Central memory CD8-positive, alpha-beta T cell (primary cell): ENCODE data around the gene SPDYE16.
"Not testable (repeated sequence)": the region's sequence is repeated elsewhere in the genome, so short reads cannot be mapped to it uniquely, and the experiment has no call there.

ENCODE experiments used
- ATAC-seq: fragments of 150-1000 bp; cut with Tn5 transposase; replicated peaks from 2 replicates; pipeline ENCODE4 v1.10.0; 2022; ENCODE audit warnings: mild to moderate bottlenecking, moderate FRiP score, moderate number of reproducible peaks; ENCODE audit not compliant: poor library complexity, severe bottlenecking; ENCODE audit errors: extremely low read depth
- DNase-seq, 2 donors: peaks; one replicate each; pipeline ENCODE4 v3.0.0; 2021; ENCODE audit warnings: low spot score in 2 of 2
- H3K27ac Mint-ChIP-seq: one replicate; pipeline ENCODE4 v1.8.0; 2022; ENCODE audit warnings: low read depth, mild to moderate bottlenecking, moderate library complexity, mixed read lengths
- H3K27me3 Mint-ChIP-seq: one replicate; pipeline ENCODE4 v1.8.0; 2022; ENCODE audit warnings: mixed read lengths
- H3K36me3 Mint-ChIP-seq: one replicate; pipeline ENCODE4 v1.8.0; 2022; ENCODE audit warnings: mild to moderate bottlenecking, moderate library complexity, mixed read lengths; ENCODE audit not compliant: insufficient read depth
- H3K4me1 Mint-ChIP-seq: one replicate; pipeline ENCODE4 v1.8.0; 2022; ENCODE audit warnings: mixed read lengths
- H3K4me3 Mint-ChIP-seq: one replicate; pipeline ENCODE4 v1.8.0; 2022; ENCODE audit warnings: mild to moderate bottlenecking, moderate library complexity, mixed read lengths
- H3K9me3 Mint-ChIP-seq: one replicate; pipeline ENCODE4 v1.8.0; 2022; ENCODE audit warnings: mixed read lengths

The SPDYE16 gene

GRCh38 chr7:76506081-76506440 is 37.0 kb downstream of the SPDYE16 start:
- no peak for ATAC-seq

GRCh38 chr7:76505168-76506080 is 37.7 kb downstream of the SPDYE16 start:
- no peak for DNase-seq
- Mint-ChIP-seq H3K36me3 (peaks cover 8% of the 10 kb centered on the region), H3K4me1 (no peaks in the 10 kb centered on the region), H3K4me3 (no peak overlapping the region), H3K27me3 (no peaks in the 10 kb centered on the region), H3K27ac (no peak overlapping the region), H3K9me3 (no peaks in the 10 kb centered on the region)
- ATAC-seq, result no peak

More at GRCh38 chr7:76506081-76506440, 37.0 kb downstream of the SPDYE16 start:
- H3K4me1 Mint-ChIP-seq, result no peaks in the 10 kb centered on the region
- no peaks in the 10 kb centered on the region for H3K9me3 Mint-ChIP-seq
- no peak for DNase-seq
- no peak overlapping the region for H3K27ac Mint-ChIP-seq
- no peaks in the 10 kb centered on the region for H3K27me3 Mint-ChIP-seq
- H3K4me3 Mint-ChIP-seq, result no peak overlapping the region
- H3K36me3 Mint-ChIP-seq, result peaks cover 8% of the 10 kb centered on the region

GRCh38 chr7:76504351-76505167 is 38.5 kb downstream of the SPDYE16 start:
- H3K4me3 Mint-ChIP-seq, H3K9me3 Mint-ChIP-seq, H3K27me3 Mint-ChIP-seq, H3K27ac Mint-ChIP-seq, H3K36me3 Mint-ChIP-seq, H3K4me1 Mint-ChIP-seq, ATAC-seq: not testable (repeated sequence)
- peak in 1 of 2 donors; percentile 9 for DNase-seq

GRCh38 chr7:76503244-76503643 is 39.9 kb downstream of the SPDYE16 start:
- not testable (repeated sequence) for H3K27ac Mint-ChIP-seq, DNase-seq, H3K36me3 Mint-ChIP-seq, H3K4me1 Mint-ChIP-seq, H3K4me3 Mint-ChIP-seq, H3K9me3 Mint-ChIP-seq, H3K27me3 Mint-ChIP-seq, ATAC-seq

- H3K4me3 Mint-ChIP-seq, H3K9me3 Mint-ChIP-seq, ATAC-seq, H3K36me3 Mint-ChIP-seq, H3K27me3 Mint-ChIP-seq, H3K27ac Mint-ChIP-seq, H3K4me1 Mint-ChIP-seq: not testable (repeated sequence)
- DNase-seq, result peak in 1 of 2 donors; percentile 8
These were observed 40.3 kb downstream of the SPDYE16 start for GRCh38 chr7:76502836-76503235.

- not testable (repeated sequence) for H3K4me3 Mint-ChIP-seq, H3K27me3 Mint-ChIP-seq
These were observed 40.9 kb downstream of the SPDYE16 start for GRCh38 chr7:76502224-76502623.

GRCh38 chr7:76499924-76500241 is 43.2 kb downstream of the SPDYE16 start:
- DNase-seq, H3K4me1 Mint-ChIP-seq, H3K27ac Mint-ChIP-seq, H3K27me3 Mint-ChIP-seq, H3K36me3 Mint-ChIP-seq, H3K4me3 Mint-ChIP-seq, H3K9me3 Mint-ChIP-seq, ATAC-seq: not testable (repeated sequence)

More at GRCh38 chr7:76502224-76502623, 40.9 kb downstream of the SPDYE16 start:
- not testable (repeated sequence) for H3K4me1 Mint-ChIP-seq, H3K36me3 Mint-ChIP-seq, H3K27ac Mint-ChIP-seq, H3K9me3 Mint-ChIP-seq, ATAC-seq
- peak in 1 of 2 donors; percentile 7 for DNase-seq

- DNase-seq, H3K4me3 Mint-ChIP-seq, ATAC-seq, H3K4me1 Mint-ChIP-seq, H3K27me3 Mint-ChIP-seq, H3K36me3 Mint-ChIP-seq, H3K9me3 Mint-ChIP-seq, H3K27ac Mint-ChIP-seq: not testable (repeated sequence)
These were observed 43.7 kb downstream of the SPDYE16 start for GRCh38 chr7:76499201-76499923.

- not testable (repeated sequence) for H3K36me3 Mint-ChIP-seq, H3K27me3 Mint-ChIP-seq, H3K9me3 Mint-ChIP-seq, H3K4me3 Mint-ChIP-seq, H3K4me1 Mint-ChIP-seq, H3K27ac Mint-ChIP-seq, ATAC-seq, DNase-seq
These were observed 44.4 kb downstream of the SPDYE16 start for GRCh38 chr7:76498583-76499200.

GRCh38 chr7:76497918-76498582 is 45.0 kb downstream of the SPDYE16 start:
- not testable (repeated sequence) for H3K4me3 Mint-ChIP-seq, DNase-seq, H3K27me3 Mint-ChIP-seq, ATAC-seq, H3K36me3 Mint-ChIP-seq, H3K4me1 Mint-ChIP-seq, H3K27ac Mint-ChIP-seq, H3K9me3 Mint-ChIP-seq

- not testable (repeated sequence) for H3K36me3 Mint-ChIP-seq, H3K27me3 Mint-ChIP-seq, H3K4me1 Mint-ChIP-seq, DNase-seq, ATAC-seq, H3K27ac Mint-ChIP-seq, H3K4me3 Mint-ChIP-seq, H3K9me3 Mint-ChIP-seq
These were observed 47.4 kb downstream of the SPDYE16 start for GRCh38 chr7:76495717-76496116.

- H3K36me3 Mint-ChIP-seq, H3K9me3 Mint-ChIP-seq, H3K27me3 Mint-ChIP-seq, H3K27ac Mint-ChIP-seq, H3K4me3 Mint-ChIP-seq, ATAC-seq, H3K4me1 Mint-ChIP-seq, DNase-seq: not testable (repeated sequence)
These were observed 51.0 kb downstream of the SPDYE16 start for GRCh38 chr7:76492139-76492538.
